Effector memory CD4-positive, alpha-beta T cell (primary cell): Measurements from ENCODE around the gene PNMT.
A peak's percentile ranks its signal among the peaks of the same experiment; 100 is the strongest.

ENCODE experiments used
- DNase-seq, 3 donors: peaks; one replicate each; pipeline ENCODE4 v3.0.0-alpha.2; 2020
- H3K27ac ChIP-seq: 2 replicates; pipeline ENCODE4 v1.7.0; 2013; ENCODE audit warnings: mild to moderate bottlenecking, low read length, moderate library complexity; ENCODE audit not compliant: insufficient read depth, poor library complexity, severe bottlenecking
- H3K27me3 ChIP-seq: replicated peaks from 2 replicates; pipeline ENCODE4 v1.7.0; 2013; ENCODE audit warnings: mild to moderate bottlenecking, low read length; ENCODE audit not compliant: insufficient read depth, control insufficient read depth, poor library complexity, severe bottlenecking
- H3K36me3 ChIP-seq: 2 replicates; pipeline ENCODE4 v1.7.0; 2013; ENCODE audit warnings: mild to moderate bottlenecking, low read length, moderate library complexity; ENCODE audit not compliant: control insufficient read depth, insufficient read depth
- H3K4me1 ChIP-seq: 2 replicates; pipeline ENCODE4 v1.7.0; 2013; ENCODE audit warnings: low read length, mild to moderate bottlenecking; ENCODE audit not compliant: control insufficient read depth, insufficient read depth, poor library complexity, severe bottlenecking
- H3K4me3 ChIP-seq: 2 replicates; pipeline ENCODE4 v1.7.0; 2013; ENCODE audit warnings: low read length, low read depth, mild to moderate bottlenecking; ENCODE audit not compliant: insufficient read depth, poor library complexity, severe bottlenecking
- H3K9me3 ChIP-seq: 2 replicates; pipeline ENCODE4 v1.7.0; 2013; ENCODE audit warnings: mild to moderate bottlenecking, low read length, moderate library complexity; ENCODE audit not compliant: control insufficient read depth
- total RNA-seq, 3 donors: gene quantifications; one replicate each; lab custom pipeline; 2026; lab: John Stamatoyannopoulos, UW

The PNMT gene, protein sequence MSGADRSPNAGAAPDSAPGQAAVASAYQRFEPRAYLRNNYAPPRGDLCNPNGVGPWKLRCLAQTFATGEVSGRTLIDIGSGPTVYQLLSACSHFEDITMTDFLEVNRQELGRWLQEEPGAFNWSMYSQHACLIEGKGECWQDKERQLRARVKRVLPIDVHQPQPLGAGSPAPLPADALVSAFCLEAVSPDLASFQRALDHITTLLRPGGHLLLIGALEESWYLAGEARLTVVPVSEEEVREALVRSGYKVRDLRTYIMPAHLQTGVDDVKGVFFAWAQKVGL
- total RNA-seq = 0 to 0.09 (median 0) reads per million in 3 donors

DNA sequence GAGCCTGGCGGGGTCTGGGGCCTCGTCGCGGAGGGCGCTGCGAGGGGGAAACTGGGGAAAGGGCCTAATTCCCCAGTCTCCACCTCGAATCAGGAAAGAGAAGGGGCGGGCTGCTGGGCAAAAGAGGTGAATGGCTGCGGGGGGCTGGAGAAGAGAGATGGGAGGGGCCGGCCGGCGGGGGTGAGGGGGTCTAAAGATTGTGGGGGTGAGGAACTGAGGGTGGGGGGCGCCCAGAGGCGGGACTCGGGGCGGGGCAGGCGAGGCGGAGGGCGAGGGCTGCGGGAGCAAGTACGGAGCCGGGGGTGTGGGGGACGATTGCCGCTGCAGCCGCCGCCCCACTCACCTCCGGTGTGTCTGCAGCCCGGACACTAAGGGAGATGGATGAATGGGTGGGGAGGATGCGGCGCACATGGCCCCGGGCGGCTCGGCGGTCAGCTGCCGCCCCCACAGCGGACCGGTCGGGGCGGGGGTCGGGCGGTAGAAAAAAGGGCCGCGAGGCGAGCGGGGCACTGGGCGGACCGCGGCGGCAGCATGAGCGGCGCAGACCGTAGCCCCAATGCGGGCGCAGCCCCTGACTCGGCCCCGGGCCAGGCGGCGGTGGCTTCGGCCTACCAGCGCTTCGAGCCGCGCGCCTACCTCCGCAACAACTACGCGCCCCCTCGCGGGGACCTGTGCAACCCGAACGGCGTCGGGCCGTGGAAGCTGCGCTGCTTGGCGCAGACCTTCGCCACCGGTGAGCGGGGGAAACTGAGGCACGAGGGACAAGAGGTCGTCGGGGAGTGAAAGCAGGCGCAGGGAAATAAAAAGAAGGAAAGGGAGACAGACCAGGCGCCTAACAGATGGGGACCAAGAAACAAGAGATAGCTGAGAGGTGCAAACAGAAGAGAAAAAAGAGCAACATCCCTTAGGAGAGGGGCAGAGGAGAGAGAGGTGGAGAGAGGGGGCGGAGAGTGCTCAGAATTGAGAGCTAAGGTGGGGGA, at the start of gene PNMT:
TSS of gene PNMT (plus strand) at position 509 of the 980 bp plus-strand sequence. CDS start at position 532, 23 bp downstream.
- peak within 1 kb of the TSS; percentile 59 for H3K4me3 ChIP-seq
- H3K27me3 ChIP-seq = peaks cover 15% of the 10 kb centered on the region
- DNase-seq = peak; percentile 16 to 44 (median 17)

DNA sequence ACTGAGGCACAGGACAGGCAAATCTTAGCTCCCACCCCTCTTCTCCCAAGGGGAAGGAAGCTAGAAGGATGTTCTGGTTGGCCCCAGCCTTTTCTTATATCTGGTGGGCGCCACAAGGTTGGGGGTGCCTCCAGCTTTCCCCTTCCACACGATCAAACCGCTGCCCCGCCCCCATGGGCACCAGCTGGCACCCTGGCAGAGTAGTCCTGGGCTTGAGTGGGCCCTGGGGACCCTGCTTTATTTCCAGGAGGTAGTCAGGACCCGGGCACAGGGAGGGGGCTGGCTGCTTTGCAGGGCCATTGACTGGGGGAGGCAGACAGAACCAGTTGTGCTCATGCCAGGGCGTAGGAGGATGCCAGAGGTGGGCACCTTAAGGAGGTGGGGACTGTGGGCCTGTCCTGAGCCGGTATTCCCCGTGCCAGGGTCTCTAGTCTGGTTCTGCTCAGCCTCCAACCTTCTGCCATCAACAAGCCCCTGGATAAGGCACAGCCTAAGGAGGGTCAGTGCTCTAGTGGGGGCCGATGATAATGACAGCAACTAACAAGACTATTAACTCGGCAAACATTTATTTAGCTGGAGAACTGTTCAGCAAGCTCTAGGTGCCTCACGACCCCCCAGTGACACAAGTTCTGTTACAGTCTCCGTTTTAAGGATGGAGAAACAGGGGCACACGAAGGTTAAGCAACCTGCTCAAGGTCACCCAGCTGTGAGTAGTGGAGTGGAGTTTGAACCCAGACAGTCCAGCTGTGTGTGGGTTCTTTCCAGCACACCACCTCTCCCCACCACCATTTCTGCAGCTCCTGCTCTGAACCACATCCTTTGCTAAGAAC, 49.1 kb upstream of the PNMT start:
- peaks cover 20% of the 10 kb centered on the region for H3K4me1 ChIP-seq
- no peaks in the 10 kb centered on the region for H3K9me3 ChIP-seq
- H3K36me3 ChIP-seq = no peaks in the 10 kb centered on the region
- peaks cover 4% of the 10 kb centered on the region for H3K27me3 ChIP-seq
- H3K4me3 ChIP-seq = no peak overlapping the region
- no peak for DNase-seq
- no peak overlapping the region for H3K27ac ChIP-seq

More for the DNA sequence above, at the start of gene PNMT:
- Histone ChIP-seq H3K27ac (no peak within 1 kb of the TSS), H3K36me3 (no peaks in the 10 kb centered on the region), H3K9me3 (no peaks in the 10 kb centered on the region), H3K4me1 (peaks cover 17% of the 10 kb centered on the region)

DNA sequence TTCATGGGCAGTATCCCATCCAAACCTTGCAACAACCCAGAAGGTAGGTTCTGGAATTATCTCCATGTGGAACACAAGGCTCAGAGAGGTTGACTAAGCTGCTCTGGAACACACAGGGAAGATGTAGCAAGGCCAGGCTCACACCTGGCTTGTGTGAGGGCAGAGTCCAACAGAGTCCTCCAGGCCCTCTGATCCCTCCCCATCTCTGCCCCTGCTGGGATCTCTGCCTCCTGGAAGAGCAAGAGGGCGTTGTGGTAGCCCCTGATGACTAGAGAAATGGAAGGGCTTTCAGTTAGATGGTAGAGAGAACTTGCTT, 48.5 kb upstream of the PNMT start:
- Histone ChIP-seq H3K27ac (no peak overlapping the region), H3K4me3 (no peak overlapping the region), H3K27me3 (peaks cover 4% of the 10 kb centered on the region), H3K36me3 (no peaks in the 10 kb centered on the region), H3K4me1 (peaks cover 20% of the 10 kb centered on the region), H3K9me3 (no peaks in the 10 kb centered on the region)
- DNase-seq = no peak

DNA sequence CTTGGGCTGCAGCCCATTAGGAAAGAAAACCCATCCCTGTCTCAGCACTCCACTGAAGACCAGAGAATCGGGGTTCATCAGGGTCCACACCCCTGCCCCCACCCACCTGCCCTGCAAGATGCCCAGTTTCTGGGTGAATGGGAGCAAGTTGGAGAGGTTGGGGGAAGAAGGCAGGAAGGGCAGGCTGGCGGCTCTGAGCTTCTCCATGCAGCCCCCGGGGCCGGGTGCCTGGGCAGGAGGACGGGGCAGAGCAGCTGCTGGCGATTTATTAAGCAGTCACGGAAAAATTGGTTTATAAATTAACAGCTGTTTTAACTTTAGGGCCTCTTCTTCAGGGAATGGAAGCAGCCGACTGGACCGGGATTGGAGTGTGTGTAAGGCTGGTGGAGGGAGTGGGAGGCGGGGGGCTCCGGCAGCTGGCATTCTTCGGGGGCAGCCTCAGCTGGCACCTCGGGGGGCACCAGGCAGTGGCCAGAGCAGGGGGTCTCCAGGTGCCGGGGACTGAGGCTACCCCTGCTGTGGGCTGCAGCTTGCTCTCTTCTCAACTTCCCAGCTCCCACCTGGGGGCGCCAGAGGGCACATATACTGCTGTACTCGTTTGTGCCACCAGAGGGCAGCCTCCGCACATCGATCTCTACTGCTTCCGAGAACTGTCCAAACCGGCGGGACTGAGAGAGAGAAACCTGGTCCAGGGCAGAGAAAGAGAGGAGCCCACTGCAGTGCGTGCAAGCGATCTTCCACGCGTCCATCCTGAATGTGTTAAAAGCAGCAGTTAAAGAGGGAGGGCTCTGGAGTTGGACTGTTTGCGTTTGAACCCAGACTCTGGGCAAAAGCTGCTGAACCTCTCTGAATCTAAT, 46.5 kb upstream of the PNMT start:
- H3K27me3 ChIP-seq = peaks cover 18% of the 10 kb centered on the region
- peaks cover 23% of the 10 kb centered on the region for H3K4me1 ChIP-seq
- peak overlapping the region; percentile 4 for H3K4me3 ChIP-seq

DNA sequence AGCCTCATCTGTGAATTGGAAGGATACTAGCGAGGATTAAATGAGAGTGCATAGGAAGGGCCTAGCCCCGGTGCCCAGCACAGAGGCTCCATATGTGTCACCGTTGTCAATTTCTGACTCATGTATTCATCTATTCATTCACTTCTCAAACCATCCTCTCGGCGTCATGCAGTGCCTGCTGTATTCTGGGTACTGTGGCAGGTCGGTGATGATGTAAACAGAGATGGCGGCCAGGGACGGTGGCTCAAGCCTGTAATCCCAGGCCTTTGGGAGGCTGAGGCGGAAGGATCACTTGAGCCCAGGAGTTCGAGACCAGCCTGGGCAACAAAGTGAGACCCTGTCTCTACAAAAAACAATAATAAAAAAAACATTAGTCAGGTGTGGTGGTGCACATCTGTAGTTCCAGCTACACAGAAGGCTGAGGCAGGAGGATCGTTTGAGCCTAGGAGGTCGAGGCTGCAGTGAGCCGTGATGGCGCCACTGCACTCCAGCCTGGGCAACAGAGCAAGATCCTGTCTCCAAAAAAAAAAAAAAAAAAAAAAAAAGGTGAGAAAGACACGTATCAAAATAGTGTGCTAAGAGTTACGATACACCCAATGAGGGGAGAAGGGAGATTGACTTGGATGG, 45.8 kb upstream of the PNMT start:
- no peaks in the 10 kb centered on the region for H3K36me3 ChIP-seq
- no peak overlapping the region for H3K27ac ChIP-seq
- peak; percentile 10 to 16 (median 14) for DNase-seq
- peak overlapping the region; percentile 4 for H3K4me3 ChIP-seq
- H3K4me1 ChIP-seq = peaks cover 28% of the 10 kb centered on the region
- H3K9me3 ChIP-seq = no peaks in the 10 kb centered on the region
- H3K27me3 ChIP-seq = peaks cover 26% of the 10 kb centered on the region

More for the DNA sequence above, 46.5 kb upstream of the PNMT start:
- peak; percentile 79 to 81 (median 80) for DNase-seq
- H3K36me3 ChIP-seq = no peaks in the 10 kb centered on the region
- no peak overlapping the region for H3K27ac ChIP-seq
- H3K9me3 ChIP-seq = no peaks in the 10 kb centered on the region

DNA sequence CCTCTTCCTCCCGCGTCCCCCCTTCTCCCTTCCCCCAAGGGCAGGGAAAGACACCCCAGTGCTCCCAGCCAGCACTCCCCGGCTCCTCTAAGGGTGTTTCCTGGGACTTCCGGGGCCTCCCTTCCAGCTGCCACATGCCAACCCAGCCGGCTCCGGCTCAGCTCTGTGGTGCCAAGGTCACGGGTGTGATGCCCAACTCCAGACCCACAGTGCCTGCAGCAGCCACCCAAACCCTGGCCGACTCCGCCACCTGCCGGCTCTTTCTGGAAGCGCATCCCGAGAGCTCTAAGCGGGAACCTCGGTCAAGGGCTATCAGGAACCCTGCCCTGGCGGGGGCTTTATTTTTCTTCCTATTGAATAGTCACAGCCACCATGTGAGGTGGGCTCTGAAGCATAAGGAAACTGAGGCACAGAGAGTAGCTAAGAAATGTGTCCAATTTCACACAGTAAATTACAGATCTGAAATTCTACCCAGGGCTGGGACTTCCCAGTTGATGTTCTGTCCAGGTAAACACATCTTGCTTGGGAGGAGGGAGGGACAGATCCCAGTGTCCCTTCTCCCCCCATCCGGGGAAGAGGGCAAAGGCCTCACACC, 44.8 kb upstream of the PNMT start:
- no peaks in the 10 kb centered on the region for H3K9me3 ChIP-seq
- no peaks in the 10 kb centered on the region for H3K36me3 ChIP-seq
- no peak overlapping the region for H3K4me3 ChIP-seq
- DNase-seq = peak; percentile 67 to 75 (median 68)
- peaks cover 31% of the 10 kb centered on the region for H3K27me3 ChIP-seq
- no peak overlapping the region for H3K27ac ChIP-seq
- H3K4me1 ChIP-seq = peaks cover 25% of the 10 kb centered on the region

DNA sequence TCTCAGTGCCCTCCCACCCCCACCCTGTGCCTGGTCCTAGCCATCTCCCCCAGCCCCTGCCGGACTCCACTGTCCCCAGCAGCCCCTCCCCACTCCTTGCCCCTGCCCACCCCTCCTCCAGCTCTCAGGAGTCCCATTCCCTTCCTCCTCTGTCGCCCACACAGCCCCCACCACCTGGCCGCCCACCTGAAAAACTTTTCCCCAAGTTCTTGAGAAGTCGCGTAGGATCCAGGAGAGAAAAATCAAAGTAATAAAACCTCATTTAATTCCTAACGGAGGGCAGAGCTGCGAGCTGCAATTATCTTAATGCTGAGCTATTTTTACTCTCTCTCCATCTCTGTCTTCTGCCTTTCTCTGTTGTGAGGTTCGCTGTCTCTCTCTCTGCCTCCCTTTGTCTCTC, 43.9 kb upstream of the PNMT start:
- no peak for DNase-seq
- Histone ChIP-seq H3K9me3 (no peaks in the 10 kb centered on the region), H3K4me3 (no peak overlapping the region), H3K27me3 (peaks cover 31% of the 10 kb centered on the region), H3K4me1 (peaks cover 21% of the 10 kb centered on the region), H3K27ac (no peak overlapping the region), H3K36me3 (no peaks in the 10 kb centered on the region)

DNA sequence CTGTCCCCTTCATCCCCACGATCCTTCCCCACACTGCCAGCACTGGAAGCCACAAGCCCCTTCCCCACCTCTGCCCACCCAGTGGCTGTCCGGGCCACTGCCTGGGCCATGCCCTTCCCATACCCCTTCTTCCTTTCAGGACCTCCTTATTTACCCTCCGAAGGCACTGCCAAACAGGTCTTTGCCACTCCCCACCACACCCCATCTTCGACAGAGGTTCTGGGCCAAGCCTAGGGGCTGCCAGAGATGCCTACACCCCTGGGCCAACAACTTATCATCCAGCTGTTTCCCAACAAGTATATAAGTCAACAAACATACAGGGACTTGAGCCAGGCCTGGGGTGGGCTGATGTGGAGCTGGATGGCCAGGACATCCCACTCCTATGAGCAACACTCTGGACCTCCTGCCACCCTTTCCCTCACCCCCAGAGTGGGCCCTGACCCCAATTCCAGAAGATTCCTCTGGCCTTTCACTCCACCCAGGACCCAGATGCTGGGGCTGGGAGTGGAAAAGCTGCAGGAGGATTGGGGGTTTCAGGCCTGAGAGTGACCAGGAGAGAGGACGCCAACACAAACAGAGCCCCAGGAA, 43.0 kb upstream of the PNMT start:
- no peak for DNase-seq

More for the DNA sequence above, 43.0 kb upstream of the PNMT start:
- H3K4me3 ChIP-seq = no peak overlapping the region
- no peak overlapping the region for H3K27ac ChIP-seq
- H3K27me3 ChIP-seq = peaks cover 31% of the 10 kb centered on the region
- H3K36me3 ChIP-seq = no peaks in the 10 kb centered on the region
- H3K9me3 ChIP-seq = no peaks in the 10 kb centered on the region
- H3K4me1 ChIP-seq = peaks cover 21% of the 10 kb centered on the region
